ENCODE measurements around the gene SGK2. TPM values are rescaled to one million over a fixed set of nuclear protein-coding genes. Genes with fewer than 3 reads are reported as not detected.

Gene SGK2
- total and polyA plus RNA-seq, 2 experiments from 2014 or later, result 0.42 TPM; not detected in 1

- no peak for DNase-seq (ENCODE audit: low spot score)
- H3K9me3 Mint-ChIP-seq, result no peaks in the 10 kb centered on the region; the same call in 1 of the 3 replicates
Observed at GRCh38 chr20:43516251-43516824, 42.5 kb upstream of the SGK2 start.

More at GRCh38 chr20:43516251-43516824, 42.5 kb upstream of the SGK2 start:
- Histone ChIP-seq H3K27ac (ENCODE audit: low read depth) (no peak overlapping the region), H3K4me3 (no peak overlapping the region), H3F3A (replicated peaks; ENCODE audit: low read depth) (no peaks in the 10 kb centered on the region), H3K4me1 (ENCODE audit: insufficient read depth) (no peaks in the 10 kb centered on the region), H3K36me3 (ENCODE audit: insufficient read depth) (no peaks in the 10 kb centered on the region; the same call in 1 of the 2 replicates), H2AFZ (no peak overlapping the region), H3K9me2 (ENCODE audit: insufficient read depth) (no peaks in the 10 kb centered on the region; the same call in 1 of the 2 replicates), H4K20me1 (replicated peaks; ENCODE audit: insufficient read depth) (no peaks in the 10 kb centered on the region), H3K79me2 (replicated peaks; ENCODE audit: insufficient read depth) (0 out of 2 replicates have a peak, but pooled peaks cover 7% of the 10 kb centered on the region), H3K4me2 (no peak overlapping the region), H3K27me3 (ENCODE audit: insufficient read depth) (no peaks in the 10 kb centered on the region)
- peaks cover 37% of the 10 kb centered on the region for H3K36me3 Mint-ChIP-seq (ENCODE audit: low read depth)
- peaks cover 5% of the 10 kb centered on the region for H3K27me3 Mint-ChIP-seq (ENCODE audit: insufficient read depth, low read depth, poor library complexity)
- H3K4me1 Mint-ChIP-seq, result no peaks in the 10 kb centered on the region; the same call in 2 of the 3 replicates
- no peak for ATAC-seq
- no peak overlapping the region for H3K27ac Mint-ChIP-seq
- no peak overlapping the region for H3K4me3 Mint-ChIP-seq
- no peak for TF ChIP-seq EZH2phosphoT487 (IDR thresholded peaks at IDR 0.05; ENCODE audit: unreplicated experiment)
- no peak for TF ChIP-seq JUNB (IDR thresholded peaks at IDR 0.05; ENCODE audit: unreplicated experiment)
- TF ChIP-seq, protein P1, sequence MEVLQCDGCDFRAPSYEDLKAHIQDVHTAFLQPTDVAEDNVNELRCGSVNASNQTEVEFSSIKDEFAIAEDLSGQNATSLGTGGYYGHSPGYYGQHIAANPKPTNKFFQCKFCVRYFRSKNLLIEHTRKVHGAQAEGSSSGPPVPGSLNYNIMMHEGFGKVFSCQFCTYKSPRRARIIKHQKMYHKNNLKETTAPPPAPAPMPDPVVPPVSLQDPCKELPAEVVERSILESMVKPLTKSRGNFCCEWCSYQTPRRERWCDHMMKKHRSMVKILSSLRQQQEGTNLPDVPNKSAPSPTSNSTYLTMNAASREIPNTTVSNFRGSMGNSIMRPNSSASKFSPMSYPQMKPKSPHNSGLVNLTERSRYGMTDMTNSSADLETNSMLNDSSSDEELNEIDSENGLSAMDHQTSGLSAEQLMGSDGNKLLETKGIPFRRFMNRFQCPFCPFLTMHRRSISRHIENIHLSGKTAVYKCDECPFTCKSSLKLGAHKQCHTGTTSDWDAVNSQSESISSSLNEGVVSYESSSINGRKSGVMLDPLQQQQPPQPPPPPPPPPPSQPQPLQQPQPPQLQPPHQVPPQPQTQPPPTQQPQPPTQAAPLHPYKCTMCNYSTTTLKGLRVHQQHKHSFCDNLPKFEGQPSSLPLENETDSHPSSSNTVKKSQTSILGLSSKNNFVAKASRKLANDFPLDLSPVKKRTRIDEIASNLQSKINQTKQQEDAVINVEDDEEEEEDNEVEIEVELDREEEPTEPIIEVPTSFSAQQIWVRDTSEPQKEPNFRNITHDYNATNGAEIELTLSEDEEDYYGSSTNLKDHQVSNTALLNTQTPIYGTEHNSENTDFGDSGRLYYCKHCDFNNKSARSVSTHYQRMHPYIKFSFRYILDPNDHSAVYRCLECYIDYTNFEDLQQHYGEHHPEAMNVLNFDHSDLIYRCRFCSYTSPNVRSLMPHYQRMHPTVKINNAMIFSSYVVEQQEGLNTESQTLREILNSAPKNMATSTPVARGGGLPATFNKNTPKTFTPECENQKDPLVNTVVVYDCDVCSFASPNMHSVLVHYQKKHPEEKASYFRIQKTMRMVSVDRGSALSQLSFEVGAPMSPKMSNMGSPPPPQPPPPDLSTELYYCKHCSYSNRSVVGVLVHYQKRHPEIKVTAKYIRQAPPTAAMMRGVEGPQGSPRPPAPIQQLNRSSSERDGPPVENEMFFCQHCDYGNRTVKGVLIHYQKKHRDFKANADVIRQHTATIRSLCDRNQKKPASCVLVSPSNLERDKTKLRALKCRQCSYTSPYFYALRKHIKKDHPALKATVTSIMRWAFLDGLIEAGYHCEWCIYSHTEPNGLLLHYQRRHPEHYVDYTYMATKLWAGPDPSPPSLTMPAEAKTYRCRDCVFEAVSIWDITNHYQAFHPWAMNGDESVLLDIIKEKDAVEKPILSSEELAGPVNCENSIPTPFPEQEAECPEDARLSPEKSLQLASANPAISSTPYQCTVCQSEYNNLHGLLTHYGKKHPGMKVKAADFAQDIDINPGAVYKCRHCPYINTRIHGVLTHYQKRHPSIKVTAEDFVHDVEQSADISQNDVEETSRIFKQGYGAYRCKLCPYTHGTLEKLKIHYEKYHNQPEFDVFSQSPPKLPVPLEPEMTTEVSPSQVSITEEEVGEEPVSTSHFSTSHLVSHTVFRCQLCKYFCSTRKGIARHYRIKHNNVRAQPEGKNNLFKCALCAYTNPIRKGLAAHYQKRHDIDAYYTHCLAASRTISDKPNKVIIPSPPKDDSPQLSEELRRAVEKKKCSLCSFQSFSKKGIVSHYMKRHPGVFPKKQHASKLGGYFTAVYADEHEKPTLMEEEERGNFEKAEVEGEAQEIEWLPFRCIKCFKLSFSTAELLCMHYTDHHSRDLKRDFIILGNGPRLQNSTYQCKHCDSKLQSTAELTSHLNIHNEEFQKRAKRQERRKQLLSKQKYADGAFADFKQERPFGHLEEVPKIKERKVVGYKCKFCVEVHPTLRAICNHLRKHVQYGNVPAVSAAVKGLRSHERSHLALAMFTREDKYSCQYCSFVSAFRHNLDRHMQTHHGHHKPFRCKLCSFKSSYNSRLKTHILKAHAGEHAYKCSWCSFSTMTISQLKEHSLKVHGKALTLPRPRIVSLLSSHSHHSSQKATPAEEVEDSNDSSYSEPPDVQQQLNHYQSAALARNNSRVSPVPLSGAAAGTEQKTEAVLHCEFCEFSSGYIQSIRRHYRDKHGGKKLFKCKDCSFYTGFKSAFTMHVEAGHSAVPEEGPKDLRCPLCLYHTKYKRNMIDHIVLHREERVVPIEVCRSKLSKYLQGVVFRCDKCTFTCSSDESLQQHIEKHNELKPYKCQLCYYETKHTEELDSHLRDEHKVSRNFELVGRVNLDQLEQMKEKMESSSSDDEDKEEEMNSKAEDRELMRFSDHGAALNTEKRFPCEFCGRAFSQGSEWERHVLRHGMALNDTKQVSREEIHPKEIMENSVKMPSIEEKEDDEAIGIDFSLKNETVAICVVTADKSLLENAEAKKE (CRISPR knock-in tag; IDR thresholded peaks at IDR 0.05), result no peak
- TF ChIP-seq ETS1 (IDR thresholded peaks at IDR 0.05), result no peak
- no peak for TF ChIP-seq REST (IDR thresholded peaks at IDR 0.05; ENCODE audit: unreplicated experiment)
- TF ChIP-seq ZNF331 (CRISPR knock-in tag; IDR thresholded peaks at IDR 0.05; ENCODE audit: low read depth), result no peak
- TF ChIP-seq EZH2 (IDR thresholded peaks at IDR 0.05; ENCODE audit: low read depth, unreplicated experiment), result no peak
- TF ChIP-seq POLR2AphosphoS5 (IDR thresholded peaks at IDR 0.05; ENCODE audit: low read depth), result no peak
- no peak for TF ChIP-seq STAT1 (IDR thresholded peaks at IDR 0.05; ENCODE audit: unreplicated experiment)

Data from GM23338 (cell line).